ENCODE results near the gene THAP6.

GRCh38 chr4:75484190-75484589, 30.1 kb upstream of the THAP6 start:
- TF ChIP-seq CTCF (conservative IDR thresholded peaks at IDR 0.05; ENCODE audit: low read length) (no peak), EZH2phosphoT487 (IDR thresholded peaks at IDR 0.05; ENCODE audit: borderline replicate concordance) (no peak)
